Glutamatergic neuron (in vitro differentiated cells): ENCODE data around the gene TRPM3. TPM values are rescaled to one million over a fixed set of nuclear protein-coding genes. Genes with fewer than 3 reads are reported as not detected.

Experiments
- DNase-seq: peaks from one replicate; pipeline ENCODE4 v3.0.0; 2022
- H3K27ac Mint-ChIP-seq: one replicate; pipeline ENCODE4 v1.8.0; 2020; ENCODE audit warnings: mild to moderate bottlenecking, mixed read lengths, inconsistent platforms; ENCODE audit not compliant: unreplicated experiment
- H3K27me3 Mint-ChIP-seq: one replicate; pipeline ENCODE4 v1.8.0; 2020; ENCODE audit warnings: mild to moderate bottlenecking, moderate library complexity, mixed read lengths, inconsistent platforms; ENCODE audit not compliant: unreplicated experiment
- H3K36me3 Mint-ChIP-seq: one replicate; pipeline ENCODE4 v1.8.0; 2020; ENCODE audit warnings: mild to moderate bottlenecking, mixed read lengths, inconsistent platforms; ENCODE audit not compliant: unreplicated experiment
- H3K4me1 Mint-ChIP-seq: one replicate; pipeline ENCODE4 v1.8.0; 2020; ENCODE audit warnings: mild to moderate bottlenecking, low read depth, mixed read lengths, inconsistent platforms; ENCODE audit not compliant: unreplicated experiment
- H3K4me3 Mint-ChIP-seq: one replicate; pipeline ENCODE4 v1.8.0; 2020; ENCODE audit warnings: mild to moderate bottlenecking, mixed read lengths, inconsistent platforms; ENCODE audit not compliant: unreplicated experiment
- H3K9me3 Mint-ChIP-seq: one replicate; pipeline ENCODE4 v1.8.0; 2020; ENCODE audit warnings: mild to moderate bottlenecking, moderate library complexity, mixed read lengths, inconsistent platforms; ENCODE audit not compliant: unreplicated experiment
- CTCF ChIP-seq: fragments of 200-600 bp; sonication (generic); IDR thresholded peaks from one replicate; pipeline ENCODE4 v1.5.0; 2021; ENCODE audit not compliant: partially characterized antibody, unreplicated experiment
- total RNA-seq: library from RNA; stranded (reverse); fragmentation: NEBNext Ultra II Directional; extraction: Animal tissue kit (Norgen Biotek cat#: 25700); gene quantifications from one replicate; pipeline ENCODE4 v1.2.1, GENCODE V29; 2021; ENCODE audit not compliant: unreplicated experiment

Gene TRPM3
- total RNA-seq, 1 donor from 2014 or later: 3.3 TPM

- DNase-seq: no peak
- Mint-ChIP-seq H3K36me3 (no peaks in the 10 kb centered on the region), H3K27me3 (peaks cover 3% of the 10 kb centered on the region), H3K4me1 (peaks cover 11% of the 10 kb centered on the region), H3K4me3 (no peak overlapping the region), H3K27ac (no peak overlapping the region), H3K9me3 (peaks cover 1% of the 10 kb centered on the region)
- TF ChIP-seq CTCF: no peak
These were observed 329.5 kb downstream of the TRPM3 start for GRCh38 chr9:70791936-70792335.

GRCh38 chr9:70789086-70789485 lies 332.3 kb downstream of the TRPM3 start:
- no peak overlapping the region for H3K4me3 Mint-ChIP-seq
- no peak for DNase-seq
- H3K4me1 Mint-ChIP-seq: peaks cover 18% of the 10 kb centered on the region
- no peaks in the 10 kb centered on the region for H3K36me3 Mint-ChIP-seq
- TF ChIP-seq CTCF: no peak
- no peak overlapping the region for H3K27ac Mint-ChIP-seq
- peaks cover 3% of the 10 kb centered on the region for H3K27me3 Mint-ChIP-seq
- H3K9me3 Mint-ChIP-seq: no peaks in the 10 kb centered on the region

GRCh38 chr9:70784456-70784855 lies 337.0 kb downstream of the TRPM3 start:
- H3K27me3 Mint-ChIP-seq: no peaks in the 10 kb centered on the region
- DNase-seq: no peak
- no peaks in the 10 kb centered on the region for H3K36me3 Mint-ChIP-seq
- H3K9me3 Mint-ChIP-seq: no peaks in the 10 kb centered on the region
- no peak overlapping the region for H3K4me3 Mint-ChIP-seq
- H3K27ac Mint-ChIP-seq: no peak overlapping the region
- peaks cover 17% of the 10 kb centered on the region for H3K4me1 Mint-ChIP-seq
- TF ChIP-seq CTCF: no peak

GRCh38 chr9:70778568-70778967 lies 342.9 kb downstream of the TRPM3 start:
- no peak for TF ChIP-seq CTCF
- no peaks in the 10 kb centered on the region for H3K9me3 Mint-ChIP-seq
- DNase-seq: no peak
- no peaks in the 10 kb centered on the region for H3K27me3 Mint-ChIP-seq
- no peak overlapping the region for H3K27ac Mint-ChIP-seq
- H3K36me3 Mint-ChIP-seq: no peaks in the 10 kb centered on the region
- no peak overlapping the region for H3K4me3 Mint-ChIP-seq
- H3K4me1 Mint-ChIP-seq: no peaks in the 10 kb centered on the region

- TF ChIP-seq CTCF: no peak
- Mint-ChIP-seq H3K9me3 (no peaks in the 10 kb centered on the region), H3K27ac (no peak overlapping the region), H3K4me1 (no peaks in the 10 kb centered on the region), H3K36me3 (no peaks in the 10 kb centered on the region), H3K4me3 (no peak overlapping the region), H3K27me3 (peaks cover 2% of the 10 kb centered on the region)
- no peak for DNase-seq
These were observed 347.8 kb downstream of the TRPM3 start for GRCh38 chr9:70773579-70773978.
